T follicular helper cell (primary cell): ENCODE results near the gene ZNF316.

Experiments used
- DNase-seq: peaks from one replicate; pipeline ENCODE4 v3.0.0-alpha.2; 2020; ENCODE audit warnings: low read depth
- total RNA-seq, 2 experiments: gene quantifications; one replicate each; lab custom pipeline; 2026; lab: John Stamatoyannopoulos, UW

ZNF316 gene
- total RNA-seq, result 46.2 to 71.4 reads per million in 2 experiments

DNA sequence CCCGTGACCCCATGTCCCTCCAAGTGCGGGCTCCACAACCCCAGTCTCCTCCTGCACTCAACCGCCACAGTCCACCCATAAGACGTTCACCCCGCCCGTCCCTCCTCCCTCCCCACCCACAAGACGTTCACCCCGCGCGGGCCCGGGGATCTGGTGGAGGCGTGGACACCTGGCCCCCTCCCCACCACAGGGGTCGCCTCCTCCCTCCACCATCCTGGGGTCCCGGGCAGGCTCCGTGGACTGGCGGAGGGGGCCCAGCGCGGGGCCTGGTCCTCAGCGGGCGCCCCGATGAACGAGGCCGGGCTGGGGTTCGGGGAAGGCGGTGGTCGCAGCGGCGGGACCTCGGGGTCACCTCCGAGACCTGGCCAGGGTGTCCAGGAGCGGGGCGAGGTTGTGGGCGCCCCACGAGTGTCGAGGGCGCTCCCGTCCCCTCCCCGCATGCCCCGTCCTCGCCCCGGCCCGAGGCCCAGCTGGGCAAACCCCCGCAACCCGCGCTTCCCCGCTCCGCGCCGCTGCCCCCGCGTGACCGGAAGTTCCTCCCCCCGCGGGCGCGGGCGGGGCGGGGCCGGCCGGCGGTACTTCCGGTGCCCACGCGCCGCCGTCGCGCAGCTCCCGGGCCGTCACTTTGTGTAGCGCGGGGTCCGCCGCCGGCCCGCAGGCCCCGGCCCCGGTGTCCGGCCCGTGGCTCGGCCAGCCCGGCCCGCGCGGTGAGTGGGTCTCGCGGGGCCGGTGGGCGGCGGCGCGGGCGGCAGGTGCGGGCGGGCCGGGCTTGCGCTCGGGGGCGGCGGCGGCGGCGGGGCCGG, at the start of gene ZNF316:
ZNF316 (plus strand) TSS at position 578 of the 803 bp plus-strand sequence. CDS start 5,092 bp downstream, outside the sequence.
- DNase-seq, result peak; percentile 31

- no peak for DNase-seq
Observed at GRCh38 chr7:6588566-6588965, 48.6 kb upstream of the ZNF316 start.

GRCh38 chr7:6589151-6589828, 47.8 kb upstream of the ZNF316 start:
- DNase-seq, result no peak

GRCh38 chr7:6589829-6590644, 47.1 kb upstream of the ZNF316 start, which contains the start of gene INTS15:
TSS of gene INTS15 (plus strand) at chr7:6590021. CDS start at chr7:6590284, 263 bp downstream.
- peak; percentile 72 for DNase-seq

GRCh38 chr7:6590645-6591110, 46.4 kb upstream of the ZNF316 start:
- DNase-seq, result no peak

GRCh38 chr7:6600093-6600492, 37.0 kb upstream of the ZNF316 start:
- no peak for DNase-seq

- DNase-seq, result no peak
Observed at GRCh38 chr7:6604458-6604857, 32.7 kb upstream of the ZNF316 start.

DNA sequence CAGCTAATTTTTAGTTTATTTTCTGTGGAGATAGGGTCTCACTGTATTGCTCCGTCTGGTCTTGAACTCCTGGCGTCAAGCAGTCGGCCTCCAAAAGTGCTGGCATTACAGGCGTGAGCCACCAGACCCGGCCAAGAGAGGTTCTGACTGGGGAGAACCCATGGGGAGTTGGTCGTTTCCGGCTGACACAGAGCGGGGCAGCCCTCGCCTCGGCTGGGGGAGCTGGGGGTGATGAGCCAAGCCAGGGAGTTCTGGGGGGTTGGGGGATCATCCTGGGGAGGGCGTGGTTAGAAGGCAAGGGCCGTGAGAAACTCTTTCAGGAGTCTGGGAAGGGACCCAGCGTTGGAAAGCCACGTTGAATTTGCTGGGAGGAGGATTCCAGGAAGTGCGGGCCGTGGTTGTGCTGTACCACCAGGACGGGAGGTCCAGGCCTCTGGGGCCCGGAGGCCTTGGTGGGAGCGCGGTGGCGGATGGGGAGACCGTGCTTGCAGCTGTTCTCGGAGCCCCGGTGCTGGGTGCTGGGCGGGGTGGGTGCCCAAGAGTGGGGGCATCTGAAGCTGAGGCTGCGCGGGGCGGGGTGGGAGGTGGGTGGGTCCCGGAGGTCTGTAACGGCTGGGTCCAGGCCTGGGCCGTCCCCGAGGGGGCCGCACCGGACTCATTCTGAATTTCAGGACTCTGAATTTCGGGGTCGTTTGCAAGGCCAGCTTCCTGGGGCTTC, 30.1 kb upstream of the ZNF316 start:
- no peak for DNase-seq

- DNase-seq, result no peak
Observed at GRCh38 chr7:6607651-6608051, 29.5 kb upstream of the ZNF316 start.

DNA sequence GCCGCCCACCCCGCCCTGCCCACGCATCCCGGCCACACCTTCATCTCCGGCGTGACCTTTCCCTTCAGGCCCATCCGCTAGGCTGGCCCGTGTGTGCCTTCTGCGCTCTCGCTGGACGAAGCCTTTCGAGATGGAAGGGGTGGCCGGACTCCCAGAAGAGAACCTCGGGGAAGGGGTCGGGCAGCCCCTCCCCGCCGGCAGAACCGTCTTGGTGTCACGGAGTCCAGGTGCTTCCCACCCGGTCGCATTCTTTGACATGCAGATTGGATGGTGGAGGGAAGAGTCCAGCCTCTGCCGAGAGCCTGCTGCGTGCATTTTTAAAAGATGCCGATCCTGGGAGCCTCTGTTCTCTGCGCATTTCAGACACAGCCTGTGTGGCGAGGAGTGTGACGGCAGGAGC, 29.0 kb upstream of the ZNF316 start:
- DNase-seq, result no peak

GRCh38 chr7:6608794-6609193, 28.3 kb upstream of the ZNF316 start:
- DNase-seq, result no peak

GRCh38 chr7:6612819-6613218, 24.3 kb upstream of the ZNF316 start:
- no peak for DNase-seq

DNA sequence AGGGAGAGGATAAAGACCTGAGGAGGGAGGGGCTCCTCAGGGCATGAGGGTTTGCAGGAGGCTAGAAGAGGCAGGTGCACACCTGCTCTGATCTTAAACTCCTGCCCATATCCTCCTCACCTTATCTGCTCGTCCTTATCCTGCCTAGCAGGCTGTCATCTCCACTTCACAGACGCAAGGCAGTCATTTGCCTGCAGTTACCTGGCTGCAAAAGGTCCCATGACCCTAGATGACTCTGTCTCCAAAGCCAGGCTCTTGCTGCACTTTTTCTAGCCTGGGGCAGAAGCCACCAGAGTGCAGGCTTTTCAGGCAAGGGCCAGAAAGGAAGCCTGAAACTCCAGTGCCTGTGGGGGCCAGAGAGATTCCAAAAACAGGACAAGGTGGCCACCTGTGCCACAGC, 23.4 kb upstream of the ZNF316 start:
- DNase-seq, result no peak

- DNase-seq, result no peak
Observed at GRCh38 chr7:6614953-6615722, 22.0 kb upstream of the ZNF316 start, which contains the start of gene ZNF853. TSS of gene ZNF853 (plus strand) at chr7:6615610. CDS start at chr7:6616175, 565 bp downstream.

DNA sequence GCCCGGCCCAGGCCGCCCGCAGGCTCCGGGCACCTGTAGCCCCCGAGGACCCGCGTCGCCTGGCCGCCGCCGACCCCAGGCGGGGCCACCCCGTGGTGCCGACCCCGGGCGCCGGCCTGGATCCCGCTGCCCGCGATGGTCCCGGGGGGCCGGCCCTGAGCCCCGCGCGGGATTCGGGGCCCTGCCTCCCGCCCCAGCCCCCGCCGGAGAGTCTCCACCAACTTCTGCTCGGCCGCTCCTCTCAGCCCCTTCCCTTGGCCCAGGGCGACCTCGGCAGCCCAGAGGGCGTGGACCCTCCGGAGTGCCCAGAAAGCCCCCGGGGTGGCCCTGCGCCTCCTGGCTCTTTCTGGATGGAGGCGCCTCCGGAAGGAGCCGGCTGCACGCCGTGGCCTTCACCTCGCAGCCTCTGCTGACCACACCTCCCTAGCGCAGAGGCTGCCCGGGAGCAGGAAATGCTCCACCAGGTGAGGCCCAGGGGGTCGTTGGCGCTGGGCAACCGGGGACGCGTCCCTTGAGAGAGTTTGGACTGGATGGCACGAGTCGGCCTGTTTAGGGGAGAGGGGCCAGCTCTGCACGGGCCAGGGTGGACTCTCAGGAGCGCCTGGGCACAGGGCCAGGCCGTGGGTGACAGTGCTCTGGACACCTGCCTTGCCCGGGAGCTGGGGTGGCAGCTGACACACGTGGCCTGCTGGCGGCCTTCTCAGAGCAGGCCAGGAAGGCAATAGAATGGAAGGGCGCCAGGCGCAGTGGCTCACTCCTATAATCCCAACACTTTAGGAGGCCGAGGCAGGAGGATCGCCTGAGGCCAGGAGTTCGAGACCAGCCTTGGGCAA, 21.2 kb upstream of the ZNF316 start:
- DNase-seq, result no peak

DNA sequence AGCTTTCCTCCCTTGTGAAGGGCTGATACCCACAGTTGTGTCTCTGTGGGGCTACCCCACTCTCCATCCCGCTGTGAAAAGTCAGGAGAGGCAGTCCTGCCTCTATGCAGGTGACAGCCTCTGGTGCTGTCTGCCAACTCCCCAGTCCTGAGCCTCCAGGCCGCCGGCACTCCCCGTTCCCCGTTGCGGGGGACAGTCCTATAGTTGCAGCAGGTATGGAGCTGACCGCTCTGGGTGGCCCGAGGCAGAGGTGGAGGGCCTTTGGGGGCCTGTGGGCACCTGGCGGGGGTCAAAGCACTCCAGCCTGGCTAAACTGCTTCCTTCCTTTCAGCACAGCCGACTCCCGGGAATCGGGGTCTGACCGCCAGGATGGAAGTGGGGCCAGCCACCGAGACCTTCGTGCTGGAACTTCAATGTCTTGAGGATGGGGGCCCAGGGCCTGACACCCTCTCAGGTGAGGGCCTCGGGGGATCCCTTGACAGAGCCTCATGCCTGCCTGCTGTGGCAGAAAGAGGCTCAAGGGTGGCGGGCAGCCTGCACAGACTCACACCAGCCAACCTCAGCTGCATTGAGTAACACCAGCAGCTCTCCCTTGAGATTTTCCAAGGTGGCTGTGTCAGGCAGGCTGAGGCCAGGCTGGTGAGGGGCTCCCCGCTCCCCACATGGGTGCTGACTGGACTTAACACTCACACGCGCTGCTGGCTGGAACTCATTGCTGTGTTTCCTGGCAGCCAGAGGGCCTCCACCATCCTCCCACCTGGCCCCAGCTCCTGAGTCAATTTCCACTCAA, 20.1 kb upstream of the ZNF316 start:
- no peak for DNase-seq

GRCh38 chr7:6618621-6619020, 18.5 kb upstream of the ZNF316 start:
- no peak for DNase-seq

- DNase-seq, result no peak
Observed at GRCh38 chr7:6619961-6620360, 17.2 kb upstream of the ZNF316 start.
